ENCODE results near the gene PORCN.

Gene PORCN

DNA sequence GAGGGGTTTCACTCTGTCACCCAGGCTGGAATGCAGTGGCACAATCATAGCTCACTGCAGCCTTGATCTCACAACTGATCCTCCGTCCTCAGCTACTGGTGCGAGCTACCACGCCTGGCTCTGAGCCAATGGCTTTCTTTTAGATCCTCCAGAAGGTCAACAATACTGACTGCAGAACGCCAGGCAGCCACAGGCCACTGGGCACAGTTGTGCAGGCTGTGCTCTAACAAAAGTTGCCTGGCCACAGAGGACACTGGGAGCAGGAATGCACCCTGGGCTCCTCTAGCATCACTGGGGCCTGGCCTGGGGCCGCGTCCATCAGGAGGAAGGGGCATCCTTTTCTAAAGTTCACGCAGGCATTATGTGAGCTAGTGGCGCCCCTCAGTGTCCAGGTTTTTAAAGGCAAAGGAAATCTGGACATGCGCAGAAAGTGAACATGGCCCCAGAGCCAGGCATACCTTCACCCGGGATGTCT is 14.9 kb upstream of the PORCN start:
- Histone ChIP-seq H3K9me3 (replicated peaks; ENCODE audit: low read length) (no peaks in the 10 kb centered on the region), H3K9ac (ENCODE audit: low read depth, low read length) (no peak overlapping the region), H3K4me1 (ENCODE audit: control insufficient read depth, insufficient read depth, low read length) (peaks cover 56% of the 10 kb centered on the region), H3K27me3 (ENCODE audit: control insufficient read depth, insufficient read depth, low read length) (no peaks in the 10 kb centered on the region), H3K4me2 (ENCODE audit: low read length) (peak overlapping the region; percentile 43), H3K4me3 (ENCODE audit: low read length) (no peak overlapping the region), H3K36me3 (ENCODE audit: insufficient read depth, low read length) (no peaks in the 10 kb centered on the region)

DNA sequence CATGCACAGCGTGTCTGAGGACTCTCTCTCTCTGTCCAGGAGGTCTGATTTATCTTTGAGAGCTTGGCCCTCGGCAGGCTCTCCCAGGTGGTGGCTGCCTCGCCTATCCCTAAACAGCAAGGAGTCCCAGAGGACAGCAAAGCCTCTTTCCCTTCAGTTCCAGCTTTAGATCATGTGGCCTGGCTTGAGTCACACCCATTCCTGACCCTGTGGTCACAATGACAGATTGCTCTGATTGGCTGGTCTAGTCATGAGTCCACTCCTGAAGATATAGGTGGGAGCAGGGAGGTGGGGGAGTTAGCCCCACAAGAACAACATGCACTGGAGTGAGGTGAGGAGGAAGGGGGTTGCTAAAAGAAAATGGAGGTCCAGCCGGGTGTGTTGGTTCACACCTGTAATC is 12.1 kb upstream of the PORCN start:
- Histone ChIP-seq H3K36me3 (ENCODE audit: insufficient read depth, low read length) (no peaks in the 10 kb centered on the region), H3K27me3 (ENCODE audit: control insufficient read depth, insufficient read depth, low read length) (no peaks in the 10 kb centered on the region), H3K9me3 (replicated peaks; ENCODE audit: low read length) (no peaks in the 10 kb centered on the region), H3K4me1 (ENCODE audit: control insufficient read depth, insufficient read depth, low read length) (peaks cover 45% of the 10 kb centered on the region), H3K4me3 (ENCODE audit: low read length) (no peak overlapping the region), H3K9ac (ENCODE audit: low read depth, low read length) (no peak overlapping the region), H3K4me2 (ENCODE audit: low read length) (no peak overlapping the region)

DNA sequence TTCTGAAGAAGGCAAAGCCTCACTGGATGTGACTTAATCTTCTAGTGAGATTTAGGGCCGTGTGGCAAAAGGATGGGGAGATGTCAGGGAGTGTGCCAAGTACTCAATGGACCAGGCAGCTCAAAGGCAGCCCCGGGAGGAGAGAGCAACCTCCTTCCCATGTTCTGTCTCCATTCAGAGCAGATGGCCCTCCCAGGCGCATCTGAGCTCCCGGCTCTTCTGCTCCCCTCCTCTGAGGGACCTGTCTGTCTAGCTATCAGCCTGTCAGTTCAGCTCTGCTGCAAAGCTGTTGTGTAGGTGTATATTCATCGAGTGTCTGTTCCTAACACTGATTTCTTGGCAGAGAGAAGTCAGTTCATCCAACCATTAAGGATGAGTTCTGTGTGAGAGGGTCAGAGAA is 10.9 kb upstream of the PORCN start:
- Histone ChIP-seq H3K4me1 (ENCODE audit: control insufficient read depth, insufficient read depth, low read length) (peaks cover 33% of the 10 kb centered on the region), H3K4me3 (ENCODE audit: low read length) (no peak overlapping the region), H3K4me2 (ENCODE audit: low read length) (peak overlapping the region; percentile 53), H3K27me3 (ENCODE audit: control insufficient read depth, insufficient read depth, low read length) (no peaks in the 10 kb centered on the region), H3K9me3 (replicated peaks; ENCODE audit: low read length) (no peaks in the 10 kb centered on the region), H3K36me3 (ENCODE audit: insufficient read depth, low read length) (no peaks in the 10 kb centered on the region), H3K9ac (ENCODE audit: low read depth, low read length) (peak overlapping the region; percentile 1)

DNA sequence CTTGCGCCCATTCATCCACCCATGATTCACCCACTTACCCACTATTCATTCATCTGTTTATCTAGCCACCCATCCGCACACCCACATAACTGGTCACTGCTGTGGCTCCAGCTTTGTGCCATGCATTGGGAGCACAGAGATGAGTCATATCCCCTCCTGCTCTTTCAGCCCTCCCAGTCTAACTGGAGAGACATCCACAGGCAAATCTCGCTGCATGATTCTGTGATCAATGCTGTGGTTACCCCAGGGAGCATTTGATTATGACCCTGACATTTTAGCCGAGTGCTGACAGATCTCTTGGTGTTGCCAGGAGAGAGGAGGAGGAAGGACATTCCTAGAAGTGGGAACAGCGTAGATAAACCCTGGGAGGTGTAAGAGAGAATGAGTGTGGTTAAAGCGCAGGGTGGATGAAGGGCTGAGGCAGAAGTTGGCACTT is 10.4 kb upstream of the PORCN start:
- H3K4me1 ChIP-seq (ENCODE audit: control insufficient read depth, insufficient read depth, low read length): peaks cover 28% of the 10 kb centered on the region
- H3K27me3 ChIP-seq (ENCODE audit: control insufficient read depth, insufficient read depth, low read length): no peaks in the 10 kb centered on the region
- H3K36me3 ChIP-seq (ENCODE audit: insufficient read depth, low read length): no peaks in the 10 kb centered on the region
- no peaks in the 10 kb centered on the region for H3K9me3 ChIP-seq (replicated peaks; ENCODE audit: low read length)
- H3K4me2 ChIP-seq (ENCODE audit: low read length): peak overlapping the region; percentile 53
- peak overlapping the region; percentile 32 for H3K9ac ChIP-seq (ENCODE audit: low read depth, low read length)
- peak overlapping the region; percentile 33 for H3K4me3 ChIP-seq (ENCODE audit: low read length)

DNA sequence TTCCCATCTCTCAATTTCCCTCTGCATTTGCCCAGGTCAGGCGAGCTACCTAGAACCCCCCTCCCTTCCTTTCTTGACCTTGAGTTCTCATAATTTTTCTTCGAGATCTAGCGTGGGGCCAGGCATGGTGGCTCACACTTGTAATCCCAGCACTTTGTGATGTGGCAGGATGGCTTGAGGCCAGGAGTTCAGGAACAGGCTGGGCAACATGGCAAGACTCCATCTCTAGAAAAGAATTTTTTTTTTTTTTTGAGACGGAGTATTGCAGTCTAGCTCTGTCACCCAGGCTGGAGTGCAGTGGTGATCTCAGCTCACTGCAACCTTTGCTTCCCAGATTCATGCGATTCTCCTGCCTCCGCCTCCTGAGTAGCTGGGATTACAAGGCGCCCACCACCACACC is 4.5 kb upstream of the PORCN start:
- Histone ChIP-seq H3K9me3 (replicated peaks; ENCODE audit: low read length) (no peaks in the 10 kb centered on the region), H3K36me3 (ENCODE audit: insufficient read depth, low read length) (no peaks in the 10 kb centered on the region), H3K9ac (ENCODE audit: low read depth, low read length) (no peak overlapping the region), H3K4me1 (ENCODE audit: control insufficient read depth, insufficient read depth, low read length) (peaks cover under 1% of the 10 kb centered on the region), H3K4me2 (ENCODE audit: low read length) (no peak overlapping the region), H3K27me3 (ENCODE audit: control insufficient read depth, insufficient read depth, low read length) (no peaks in the 10 kb centered on the region), H3K4me3 (ENCODE audit: low read length) (no peak overlapping the region)

DNA sequence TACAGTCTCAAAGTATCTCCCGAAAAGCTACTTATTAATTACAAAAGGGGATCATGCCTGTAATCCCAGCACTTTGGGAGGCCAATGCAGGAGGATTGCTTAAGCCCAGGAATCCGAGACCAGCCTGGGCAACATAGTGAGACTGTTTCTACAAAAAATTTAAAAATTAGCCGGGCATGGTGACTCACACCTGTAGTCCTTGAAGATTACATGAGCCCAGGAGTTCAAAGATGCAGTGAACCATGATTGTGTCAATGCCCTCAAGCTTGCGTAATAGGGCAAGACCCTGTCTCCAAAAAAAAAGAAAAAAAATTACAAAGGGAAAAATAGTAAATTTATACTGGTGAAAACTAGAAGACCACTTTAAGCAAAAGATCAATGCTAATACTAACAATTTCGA is 3.3 kb upstream of the PORCN start:
- Histone ChIP-seq H3K9me3 (replicated peaks; ENCODE audit: low read length) (no peaks in the 10 kb centered on the region), H3K9ac (ENCODE audit: low read depth, low read length) (no peak overlapping the region), H3K4me2 (ENCODE audit: low read length) (no peak overlapping the region), H3K4me1 (ENCODE audit: control insufficient read depth, insufficient read depth, low read length) (peaks cover 12% of the 10 kb centered on the region), H3K36me3 (ENCODE audit: insufficient read depth, low read length) (no peaks in the 10 kb centered on the region), H3K4me3 (ENCODE audit: low read length) (no peak overlapping the region), H3K27me3 (ENCODE audit: control insufficient read depth, insufficient read depth, low read length) (no peaks in the 10 kb centered on the region)

DNA sequence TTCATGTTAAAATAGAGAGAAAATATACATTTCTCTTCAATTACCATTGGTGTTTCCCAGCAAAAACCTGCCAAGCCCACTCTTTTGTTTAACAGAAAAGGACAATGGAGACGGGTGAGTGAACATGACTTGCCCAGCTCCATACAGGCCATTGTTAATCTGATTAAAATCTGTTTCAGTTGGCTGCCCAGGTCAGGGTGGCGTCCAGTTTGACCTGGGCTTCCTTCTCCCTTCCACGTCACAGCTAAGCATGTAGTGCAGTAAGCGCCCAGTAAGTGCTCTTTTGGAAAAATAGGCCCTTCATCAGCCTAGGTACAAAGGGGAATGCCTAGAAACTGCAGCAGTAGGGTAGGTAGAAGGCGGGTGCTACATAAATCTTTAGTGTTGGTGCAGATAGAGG is 1.5 kb upstream of the PORCN start:
- Histone ChIP-seq H3K9ac (ENCODE audit: low read depth, low read length) (no peak overlapping the region), H3K4me2 (ENCODE audit: low read length) (no peak overlapping the region), H3K9me3 (replicated peaks; ENCODE audit: low read length) (no peaks in the 10 kb centered on the region), H3K36me3 (ENCODE audit: insufficient read depth, low read length) (no peaks in the 10 kb centered on the region), H3K4me3 (ENCODE audit: low read length) (no peak overlapping the region), H3K4me1 (ENCODE audit: control insufficient read depth, insufficient read depth, low read length) (peaks cover 12% of the 10 kb centered on the region), H3K27me3 (ENCODE audit: control insufficient read depth, insufficient read depth, low read length) (no peaks in the 10 kb centered on the region)

DNA sequence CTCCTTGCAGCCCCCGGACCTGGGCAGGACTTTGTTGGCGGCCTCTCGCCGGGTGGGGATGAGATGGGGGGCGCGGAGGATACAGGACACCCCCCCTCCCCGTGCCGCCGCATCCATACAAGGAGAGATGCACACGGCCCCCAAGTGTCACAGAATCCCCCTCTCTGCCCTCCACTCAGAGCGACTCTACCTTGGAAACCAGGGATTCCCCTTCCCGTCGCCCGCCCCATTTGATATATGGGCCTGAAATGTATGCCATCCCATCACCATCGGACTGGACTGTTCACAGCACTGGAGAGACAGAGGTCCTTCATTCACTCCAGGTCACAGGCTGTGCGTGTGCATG is 426 bp downstream of the PORCN start:
- Histone ChIP-seq H3K27me3 (ENCODE audit: control insufficient read depth, insufficient read depth, low read length) (no peaks in the 10 kb centered on the region), H3K4me2 (ENCODE audit: low read length) (peak overlapping the region; percentile 86), H3K9ac (ENCODE audit: low read depth, low read length) (peak overlapping the region; percentile 92), H3K9me3 (replicated peaks; ENCODE audit: low read length) (no peaks in the 10 kb centered on the region), H3K36me3 (ENCODE audit: insufficient read depth, low read length) (peaks cover 1% of the 10 kb centered on the region), H3K4me1 (ENCODE audit: control insufficient read depth, insufficient read depth, low read length) (peaks cover 12% of the 10 kb centered on the region), H3K4me3 (ENCODE audit: low read length) (peak overlapping the region; percentile 87)

DNA sequence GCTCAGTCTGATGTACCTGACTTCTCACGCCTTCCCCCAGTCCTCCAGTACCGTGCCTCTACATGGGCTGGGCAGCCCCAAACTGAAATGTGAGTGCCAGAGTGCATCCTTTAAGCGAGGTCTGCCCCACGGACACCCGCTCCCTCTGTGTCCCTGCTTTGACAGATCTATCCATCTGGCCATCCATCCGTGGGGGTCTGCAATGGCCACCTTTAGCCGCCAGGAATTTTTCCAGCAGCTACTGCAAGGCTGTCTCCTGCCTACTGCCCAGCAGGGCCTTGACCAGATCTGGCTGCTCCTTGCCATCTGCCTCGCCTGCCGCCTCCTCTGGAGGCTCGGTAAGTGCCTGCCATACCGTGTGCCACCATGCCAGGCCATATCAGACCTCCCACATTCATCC is 827 bp downstream of the PORCN start:
- H3K4me1 ChIP-seq (ENCODE audit: control insufficient read depth, insufficient read depth, low read length): peaks cover 12% of the 10 kb centered on the region
- H3K27me3 ChIP-seq (ENCODE audit: control insufficient read depth, insufficient read depth, low read length): no peaks in the 10 kb centered on the region
- peak overlapping the region; percentile 87 for H3K4me3 ChIP-seq (ENCODE audit: low read length)
- peak overlapping the region; percentile 92 for H3K9ac ChIP-seq (ENCODE audit: low read depth, low read length)
- H3K36me3 ChIP-seq (ENCODE audit: insufficient read depth, low read length): peaks cover 5% of the 10 kb centered on the region
- H3K9me3 ChIP-seq (replicated peaks; ENCODE audit: low read length): no peaks in the 10 kb centered on the region
- peak overlapping the region; percentile 86 for H3K4me2 ChIP-seq (ENCODE audit: low read length)

DNA sequence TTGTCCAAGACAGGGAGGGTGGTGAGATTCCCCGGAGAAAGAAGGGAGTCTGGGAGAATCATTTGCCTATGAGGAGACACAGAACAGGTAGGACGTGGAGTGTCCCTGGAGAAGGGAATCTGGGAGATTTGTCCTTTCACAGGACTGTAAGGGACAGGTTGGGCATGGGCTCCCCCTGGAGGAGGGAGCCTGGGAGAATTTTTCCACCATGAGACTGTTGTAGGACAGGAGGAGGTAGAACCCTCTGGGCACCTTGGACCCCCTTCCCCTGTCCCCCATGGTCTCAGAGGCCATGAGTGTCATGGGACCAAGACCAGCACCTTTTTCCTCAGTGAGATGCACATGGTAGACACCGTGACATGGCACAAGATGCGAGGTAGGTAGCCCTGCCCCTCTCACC is 2.8 kb downstream of the PORCN start:
- H3K4me2 ChIP-seq (ENCODE audit: low read length): no peak overlapping the region
- H3K4me1 ChIP-seq (ENCODE audit: control insufficient read depth, insufficient read depth, low read length): peaks cover 12% of the 10 kb centered on the region
- H3K9ac ChIP-seq (ENCODE audit: low read depth, low read length): no peak overlapping the region
- no peaks in the 10 kb centered on the region for H3K27me3 ChIP-seq (ENCODE audit: control insufficient read depth, insufficient read depth, low read length)
- no peak overlapping the region for H3K4me3 ChIP-seq (ENCODE audit: low read length)
- peaks cover 4% of the 10 kb centered on the region for H3K9me3 ChIP-seq (replicated peaks; ENCODE audit: low read length)
- peaks cover 16% of the 10 kb centered on the region for H3K36me3 ChIP-seq (ENCODE audit: insufficient read depth, low read length)

DNA sequence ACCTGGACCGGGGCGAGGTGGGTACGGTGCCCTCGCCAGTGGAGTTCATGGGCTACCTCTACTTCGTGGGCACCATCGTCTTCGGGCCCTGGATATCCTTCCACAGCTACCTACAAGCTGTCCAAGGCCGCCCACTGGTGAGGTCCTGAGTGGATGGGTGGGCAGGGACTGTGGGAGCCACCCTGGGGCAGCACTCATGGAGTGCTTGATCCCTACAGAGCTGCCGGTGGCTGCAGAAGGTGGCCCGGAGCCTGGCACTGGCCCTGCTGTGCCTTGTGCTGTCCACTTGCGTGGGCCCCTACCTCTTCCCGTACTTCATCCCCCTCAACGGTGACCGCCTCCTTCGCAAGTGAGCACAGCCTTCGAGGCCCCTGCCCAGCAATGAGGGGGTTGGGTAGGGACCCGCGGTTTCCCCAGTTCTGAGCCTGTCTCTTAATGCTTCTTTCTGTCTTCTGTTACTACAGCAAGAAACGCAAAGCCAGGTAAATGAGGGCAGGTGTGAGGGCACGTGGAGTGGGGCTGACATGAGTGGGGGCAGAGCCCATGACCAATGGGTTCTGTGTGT is 3.7 kb downstream of the PORCN start:
- H3K4me3 ChIP-seq (ENCODE audit: low read length): no peak overlapping the region
- peaks cover 12% of the 10 kb centered on the region for H3K4me1 ChIP-seq (ENCODE audit: control insufficient read depth, insufficient read depth, low read length)
- peaks cover 4% of the 10 kb centered on the region for H3K9me3 ChIP-seq (replicated peaks; ENCODE audit: low read length)
- H3K9ac ChIP-seq (ENCODE audit: low read depth, low read length): no peak overlapping the region
- peaks cover 23% of the 10 kb centered on the region for H3K36me3 ChIP-seq (ENCODE audit: insufficient read depth, low read length)
- no peak overlapping the region for H3K4me2 ChIP-seq (ENCODE audit: low read length)
- H3K27me3 ChIP-seq (ENCODE audit: control insufficient read depth, insufficient read depth, low read length): no peaks in the 10 kb centered on the region

DNA sequence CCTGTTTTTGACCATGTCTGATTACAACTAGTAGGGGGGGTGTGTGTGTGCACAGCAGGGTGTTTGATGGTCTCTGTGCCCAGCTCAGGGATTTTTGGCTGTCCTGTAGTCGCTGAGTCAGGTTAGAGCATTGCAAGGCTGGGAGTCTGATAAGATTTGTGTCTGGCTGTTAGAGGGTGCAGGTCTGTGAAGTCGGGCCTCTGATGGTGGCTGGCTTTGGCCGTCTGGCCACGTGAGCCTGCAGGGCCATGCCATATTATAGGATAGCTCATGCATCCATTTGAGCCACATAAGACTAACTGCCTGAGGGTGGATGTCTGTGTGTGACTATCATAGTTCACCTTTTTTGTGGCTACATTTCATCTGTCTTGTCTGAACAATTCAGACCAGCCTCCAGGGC is 4.9 kb downstream of the PORCN start:
- peaks cover 4% of the 10 kb centered on the region for H3K9me3 ChIP-seq (replicated peaks; ENCODE audit: low read length)
- no peak overlapping the region for H3K9ac ChIP-seq (ENCODE audit: low read depth, low read length)
- H3K4me1 ChIP-seq (ENCODE audit: control insufficient read depth, insufficient read depth, low read length): peaks cover 12% of the 10 kb centered on the region
- no peak overlapping the region for H3K4me3 ChIP-seq (ENCODE audit: low read length)
- no peak overlapping the region for H3K4me2 ChIP-seq (ENCODE audit: low read length)
- H3K27me3 ChIP-seq (ENCODE audit: control insufficient read depth, insufficient read depth, low read length): no peaks in the 10 kb centered on the region
- H3K36me3 ChIP-seq (ENCODE audit: insufficient read depth, low read length): peaks cover 23% of the 10 kb centered on the region
